Activated T-cell treated with anti-CD3 and anti-CD28 coated beads for 24 hours (primary cell): ENCODE results near the gene GPR78.

Source experiments
- DNase-seq: peaks from one replicate; pipeline ENCODE4 v3.0.0-alpha.2; 2020; ENCODE audit warnings: low read depth

The GPR78 gene

GRCh38 chr4:8547108-8547911 lies 32.9 kb upstream of the GPR78 start:
- DNase-seq = no peak

GRCh38 chr4:8547912-8548730 lies 32.1 kb upstream of the GPR78 start:
- DNase-seq = no peak

GRCh38 chr4:8548731-8549351 lies 31.4 kb upstream of the GPR78 start:
- no peak for DNase-seq

- no peak for DNase-seq
Observed at GRCh38 chr4:8549352-8549931, 30.8 kb upstream of the GPR78 start.

GRCh38 chr4:8550691-8551090 lies 29.5 kb upstream of the GPR78 start:
- no peak for DNase-seq

- no peak for DNase-seq
Observed at GRCh38 chr4:8552024-8552423, 28.2 kb upstream of the GPR78 start.

GRCh38 chr4:8552581-8553205 lies 27.5 kb upstream of the GPR78 start:
- no peak for DNase-seq

GRCh38 chr4:8553216-8553615 lies 27.0 kb upstream of the GPR78 start:
- DNase-seq = no peak

GRCh38 chr4:8553991-8554405 lies 26.2 kb upstream of the GPR78 start:
- DNase-seq = no peak

GRCh38 chr4:8554555-8555100 lies 25.6 kb upstream of the GPR78 start:
- no peak for DNase-seq

- DNase-seq = no peak
Observed at GRCh38 chr4:8555716-8556115, 24.5 kb upstream of the GPR78 start.

GRCh38 chr4:8556341-8557150 lies 23.6 kb upstream of the GPR78 start:
- no peak for DNase-seq

GRCh38 chr4:8557151-8558076 lies 22.8 kb upstream of the GPR78 start:
- DNase-seq = no peak

- DNase-seq = no peak
Observed at GRCh38 chr4:8558080-8558960, 21.9 kb upstream of the GPR78 start.

- no peak for DNase-seq
Observed at GRCh38 chr4:8559011-8559410, 21.2 kb upstream of the GPR78 start.

GRCh38 chr4:8559524-8560264 lies 20.5 kb upstream of the GPR78 start:
- DNase-seq = no peak

GRCh38 chr4:8560265-8561047 lies 19.7 kb upstream of the GPR78 start:
- DNase-seq = no peak
